DMS53 treated with DMSO at 0.1 percent for 48 hours (cell line): ENCODE results near the gene VEPH1.

Experiments used
- DNase-seq: peaks from one replicate; lab custom pipeline; 2025; ENCODE audit not compliant: unreplicated experiment; lab: John Stamatoyannopoulos, UW

The VEPH1 gene

DNA sequence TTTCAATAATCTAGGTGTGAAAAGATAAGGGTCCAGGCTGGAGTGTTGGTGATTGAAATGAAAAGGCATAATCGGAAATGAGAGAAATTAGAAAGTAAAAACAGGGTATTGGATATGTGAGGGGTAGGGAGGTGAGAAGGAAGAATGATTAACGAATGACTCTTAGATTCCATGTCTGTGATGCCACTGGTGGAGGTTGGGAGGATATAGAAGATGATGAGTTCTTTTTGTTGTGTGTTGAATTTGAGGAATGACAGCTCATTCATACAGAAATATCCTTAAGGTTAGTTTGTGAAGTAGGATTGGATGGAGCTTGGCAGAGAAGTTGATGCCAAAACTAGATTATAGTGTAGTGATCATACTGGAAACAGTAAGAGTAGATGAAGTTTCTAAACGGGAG is 271.1 kb downstream of the VEPH1 start:
- no peak for DNase-seq

DNA sequence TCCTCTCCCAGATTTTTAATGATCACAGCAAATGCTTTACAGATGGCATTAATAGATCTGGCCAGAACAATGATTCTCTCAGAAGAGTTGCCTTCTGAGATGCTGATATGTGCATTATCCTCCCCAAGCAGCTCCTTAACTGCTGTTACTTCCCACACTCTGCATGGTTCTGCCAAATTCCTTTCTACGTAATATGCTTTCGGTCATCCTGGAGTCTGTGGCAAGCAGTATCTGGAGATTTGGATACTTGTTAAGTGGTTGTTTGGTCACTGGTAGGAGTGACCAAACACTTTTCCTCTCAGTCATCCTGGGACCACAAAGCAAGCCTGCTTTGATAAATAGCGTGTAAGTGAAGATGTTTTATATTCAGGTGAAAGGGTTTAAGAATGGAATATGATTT is 272.1 kb downstream of the VEPH1 start:
- no peak for DNase-seq

DNA sequence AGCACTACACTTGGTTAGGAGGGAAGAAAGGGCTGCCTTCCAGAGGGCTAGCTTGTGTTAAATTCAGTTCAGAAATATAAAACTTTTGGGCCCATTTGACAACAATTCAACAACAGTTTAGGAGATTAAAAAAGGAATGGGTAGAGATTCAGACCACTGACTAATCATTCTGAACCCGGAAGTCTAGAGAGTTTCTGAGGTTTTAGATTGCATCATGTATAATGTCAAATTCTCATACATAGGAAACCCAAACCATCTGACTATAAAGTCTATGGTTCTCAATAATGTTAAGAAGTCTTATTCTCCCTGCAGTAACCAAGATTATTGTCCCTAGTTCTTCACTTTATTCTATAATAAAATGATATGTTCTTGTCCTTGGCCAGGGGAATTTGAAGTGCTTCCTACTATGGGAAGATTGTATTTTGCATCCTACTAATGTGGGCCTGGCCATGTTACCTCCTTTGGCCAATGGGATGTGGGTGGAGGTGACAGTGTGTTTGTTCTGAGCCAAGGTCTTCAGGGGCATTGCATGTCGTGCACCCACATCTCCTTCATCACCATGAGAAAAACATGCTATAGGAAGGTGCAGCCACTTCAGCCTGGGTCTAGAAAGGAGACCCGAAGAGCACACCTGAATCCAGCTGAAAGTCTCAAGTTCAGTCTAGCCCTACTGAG is 276.9 kb downstream of the VEPH1 start:
- no peak for DNase-seq

DNA sequence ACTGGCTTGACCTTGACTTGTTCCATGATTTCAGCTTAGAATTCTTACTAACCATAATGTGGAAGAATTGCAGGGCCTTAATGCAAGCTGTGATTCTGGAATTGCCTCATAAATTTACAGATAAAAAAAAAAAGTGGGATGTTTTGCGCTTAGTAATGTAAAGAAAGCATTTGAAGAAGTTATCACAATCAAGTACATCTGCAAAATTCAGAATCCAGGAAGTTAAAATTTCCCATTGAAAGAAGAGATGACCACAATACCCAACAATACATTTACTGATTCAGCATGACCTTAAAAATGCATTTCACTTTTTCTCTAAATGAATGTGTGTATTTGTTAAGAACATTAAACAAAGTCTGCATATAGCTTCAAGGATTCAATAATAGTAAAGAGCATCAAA is 278.2 kb downstream of the VEPH1 start:
- DNase-seq, result no peak

DNA sequence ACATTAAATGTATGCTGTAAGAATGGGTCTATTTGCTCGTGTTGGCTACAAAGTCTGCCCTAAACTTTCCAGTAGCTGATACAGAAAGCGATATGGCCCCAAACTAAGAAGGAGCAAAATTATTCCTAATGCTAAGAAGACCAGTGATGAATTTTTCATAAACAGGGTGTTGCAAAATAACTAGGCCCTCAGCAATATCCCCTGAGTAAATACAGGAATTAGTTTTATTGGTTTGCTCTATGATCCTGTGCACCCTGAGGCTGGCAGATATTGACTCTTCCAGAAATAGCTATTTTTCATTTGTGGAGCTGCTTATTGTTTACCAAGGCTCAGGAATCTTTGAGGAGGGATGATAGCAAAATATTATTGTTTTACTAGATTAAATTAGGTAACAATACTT is 282.3 kb downstream of the VEPH1 start:
- DNase-seq, result no peak

DNA sequence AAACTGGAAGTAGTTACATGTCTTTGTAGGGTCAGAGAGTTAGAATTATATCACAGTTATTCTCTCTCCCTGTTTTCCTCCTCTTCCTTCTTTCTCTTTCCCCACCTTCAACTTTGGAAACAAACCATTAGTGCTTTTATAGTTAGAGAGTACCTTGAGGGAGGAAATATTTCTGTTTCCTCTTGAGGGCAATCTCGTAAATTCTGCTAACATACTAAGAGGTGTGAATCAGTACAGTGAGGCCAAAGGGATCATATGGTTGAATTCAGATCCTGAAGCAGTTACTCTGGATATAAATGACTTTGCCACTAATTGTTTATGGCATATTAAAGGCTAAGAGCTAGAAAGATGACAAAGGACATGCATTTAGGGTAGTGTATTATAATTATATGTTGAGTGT is 283.0 kb downstream of the VEPH1 start:
- DNase-seq, result no peak

DNA sequence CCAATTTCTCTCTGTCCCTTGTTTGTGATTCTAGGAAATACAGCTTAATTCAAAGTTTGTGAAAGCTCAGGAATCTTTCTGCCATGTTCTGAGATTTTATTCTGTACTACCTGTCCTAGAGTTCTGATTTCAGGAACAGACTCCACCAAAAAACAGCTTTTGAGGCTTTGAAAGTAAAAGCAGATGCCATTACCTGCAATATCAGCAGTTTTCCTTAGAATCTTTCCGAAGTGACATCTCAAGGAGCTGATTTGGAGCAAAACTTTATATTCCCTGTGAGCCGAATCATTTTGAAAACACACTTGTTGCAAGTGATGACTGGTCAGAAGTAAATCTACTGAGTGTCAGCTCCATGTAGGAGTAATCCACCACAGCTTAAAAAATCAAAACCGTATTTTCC is 284.0 kb downstream of the VEPH1 start:
- no peak for DNase-seq
